GM21723 (cell line): ENCODE measurements around the gene CYB5B.

Experiments used
- ATAC-seq: cut with Tn5 transposase; IDR thresholded peaks from one replicate; pipeline ENCODE4 v1.9.1; 2021; ENCODE audit warnings: mild to moderate bottlenecking, moderate library complexity; ENCODE audit not compliant: unreplicated experiment

The CYB5B gene

DNA sequence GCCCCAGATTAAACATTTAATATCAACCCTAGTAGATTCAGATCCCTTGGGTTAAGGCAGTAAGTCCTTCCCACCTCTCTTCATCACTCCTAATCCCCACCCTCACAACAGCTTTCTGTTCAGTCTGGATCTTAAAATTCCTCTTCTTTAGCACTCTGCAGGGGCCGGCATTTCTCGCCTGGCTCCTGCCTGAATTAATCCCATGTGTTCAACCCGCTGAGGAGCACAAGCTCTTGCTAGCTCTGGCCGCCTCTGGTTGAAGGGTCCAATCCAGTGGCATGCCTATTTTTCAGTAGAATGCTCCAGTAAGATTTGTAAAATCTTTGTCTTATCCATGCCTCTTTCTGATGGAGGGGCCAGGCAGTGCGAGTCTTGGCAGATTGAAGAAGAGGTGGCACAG is 59.2 kb downstream of the CYB5B start:
- ATAC-seq: no peak

DNA sequence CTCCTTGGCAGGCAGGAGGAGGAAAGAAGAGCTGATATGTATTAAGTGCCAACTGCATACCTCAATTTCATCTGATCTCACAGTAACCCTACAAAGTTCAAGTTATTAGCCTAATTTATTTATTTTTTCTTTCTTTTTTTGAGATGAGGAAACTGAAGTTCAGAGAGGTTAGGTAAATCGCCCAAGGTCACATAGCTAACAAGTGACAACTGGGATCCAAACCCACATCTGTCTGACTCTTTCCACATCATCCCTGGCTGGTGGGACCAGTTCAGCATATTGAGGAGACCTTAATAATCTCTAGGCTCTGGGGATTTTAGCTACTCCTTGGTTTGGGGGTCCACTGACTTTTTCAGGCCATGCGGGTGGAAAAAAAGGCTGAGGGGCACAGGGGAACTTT is 60.9 kb downstream of the CYB5B start:
- no peak for ATAC-seq

DNA sequence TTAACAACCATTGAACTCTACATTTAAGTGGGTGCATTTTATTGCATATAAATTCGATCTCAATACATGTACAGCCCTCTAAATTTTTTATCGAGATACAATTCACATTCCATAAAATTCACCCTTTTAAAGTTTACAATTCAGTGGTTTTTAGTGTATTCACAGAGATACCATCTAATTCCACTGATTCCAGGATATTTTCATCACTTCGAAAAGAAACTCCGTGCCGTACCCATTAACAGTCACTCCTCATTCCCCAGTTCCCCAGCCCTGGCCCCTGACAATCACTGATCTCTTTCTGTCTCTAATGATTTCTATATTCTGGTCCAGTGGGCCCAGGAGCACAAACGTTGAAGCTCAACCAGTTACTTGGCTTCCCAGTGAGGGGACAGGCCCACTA is 61.4 kb downstream of the CYB5B start:
- ATAC-seq: no peak

DNA sequence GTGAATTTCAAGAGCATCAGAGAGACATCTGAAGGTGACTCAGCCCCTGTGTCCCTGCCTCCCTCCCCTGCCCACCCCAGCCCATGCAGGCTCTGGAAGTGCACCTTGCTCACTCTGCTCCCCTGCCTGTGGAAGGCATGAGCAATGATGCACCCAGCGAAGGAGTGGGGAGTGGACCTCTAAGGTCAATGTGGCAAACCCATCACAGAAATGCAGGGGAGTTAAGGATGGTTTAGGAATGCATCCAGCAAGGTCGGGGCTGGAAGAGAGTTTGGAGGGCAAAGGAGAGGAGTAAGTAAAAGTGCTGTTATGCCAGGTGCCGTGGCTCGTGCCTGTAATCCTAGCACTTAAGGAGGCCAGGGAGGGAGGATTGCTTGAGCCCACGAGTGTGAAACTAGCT is 61.9 kb downstream of the CYB5B start:
- ATAC-seq: no peak

DNA sequence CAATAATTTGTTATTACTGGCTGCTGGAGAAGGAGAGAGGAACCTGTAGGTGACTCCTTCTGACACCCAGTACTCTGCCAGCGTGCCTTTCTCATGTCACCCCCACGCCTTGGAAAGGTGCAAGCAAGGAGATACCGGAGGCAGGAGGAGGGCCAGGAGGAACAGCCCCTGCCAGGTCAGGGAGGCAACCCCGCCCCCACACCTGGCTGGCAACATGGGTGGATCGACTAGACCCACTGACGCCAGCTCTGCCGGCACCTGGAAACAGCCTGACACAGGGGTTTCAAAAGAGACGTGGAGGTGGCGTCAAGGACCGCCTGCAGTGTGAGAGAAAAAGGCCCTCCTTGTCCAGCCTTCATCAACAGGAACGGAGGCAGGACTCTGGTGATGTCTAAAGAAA is 62.3 kb downstream of the CYB5B start:
- ATAC-seq: no peak

DNA sequence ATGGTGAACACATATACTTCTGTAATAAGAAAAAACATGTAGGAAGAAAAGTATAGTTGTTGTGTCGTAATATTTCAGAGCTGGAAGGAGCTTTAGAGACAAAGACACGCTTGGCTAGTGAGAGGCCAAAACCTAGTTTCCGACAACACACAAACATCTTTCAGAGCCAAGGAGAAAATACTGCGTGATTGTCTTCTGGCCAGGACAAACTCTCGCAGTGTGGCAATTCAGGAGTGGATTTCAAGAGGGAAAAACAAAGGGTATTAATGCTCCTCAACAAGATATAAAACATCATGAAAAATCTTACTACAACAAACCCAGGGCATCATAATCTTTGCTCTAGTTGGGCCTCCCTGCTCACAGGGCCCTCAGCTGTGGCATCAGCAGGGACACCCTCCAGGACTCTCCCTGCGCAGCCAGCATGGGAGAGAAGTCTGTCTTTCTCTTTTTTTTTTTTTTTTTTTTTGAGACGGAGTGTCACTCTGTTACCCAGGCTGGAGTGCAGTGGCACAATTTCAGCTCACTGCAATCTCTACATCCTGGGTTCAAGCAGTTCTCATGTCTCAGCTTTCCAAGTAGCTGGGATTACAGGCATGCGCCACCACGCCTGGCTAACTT is 66.4 kb downstream of the CYB5B start:
- ATAC-seq: no peak

DNA sequence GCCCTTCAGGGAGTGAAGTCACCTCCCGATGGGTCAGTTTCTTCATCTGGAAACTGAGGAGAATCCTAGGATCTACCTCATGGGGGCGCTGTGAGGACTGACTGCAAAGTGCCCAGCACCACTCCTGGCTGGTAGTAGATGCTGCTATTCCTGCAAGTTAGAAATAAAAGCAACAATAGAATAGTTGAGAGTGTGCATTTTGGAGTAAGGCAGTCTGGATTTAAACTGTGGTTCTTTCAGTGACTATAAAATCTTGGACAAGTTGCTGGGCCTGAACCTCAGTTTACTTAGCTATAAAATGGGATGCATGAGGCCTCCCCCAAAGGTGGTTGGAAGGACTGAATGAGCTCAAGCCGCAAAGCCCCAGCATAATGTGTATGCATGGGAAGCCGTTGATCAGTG is 70.6 kb downstream of the CYB5B start:
- no peak for ATAC-seq

DNA sequence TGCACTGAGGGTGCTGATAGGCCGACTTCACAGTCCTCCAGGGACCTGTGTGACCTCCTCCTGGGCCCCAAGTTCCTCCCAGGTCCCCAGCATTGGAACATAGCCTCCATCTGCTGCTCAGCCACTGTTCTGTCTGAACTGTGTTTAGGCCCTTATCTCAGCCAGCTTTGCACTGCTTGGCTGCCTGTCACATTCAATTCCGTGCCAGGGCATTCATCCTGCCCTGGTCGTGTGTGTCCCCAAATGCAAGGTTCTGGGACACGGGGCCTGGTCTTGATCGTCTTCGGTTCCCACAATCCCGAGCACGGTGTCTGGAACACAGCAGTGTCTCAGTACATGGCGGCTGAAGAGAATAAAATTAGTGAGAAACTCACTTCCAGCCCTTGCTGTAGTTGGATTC is 71.4 kb downstream of the CYB5B start:
- ATAC-seq: no peak

DNA sequence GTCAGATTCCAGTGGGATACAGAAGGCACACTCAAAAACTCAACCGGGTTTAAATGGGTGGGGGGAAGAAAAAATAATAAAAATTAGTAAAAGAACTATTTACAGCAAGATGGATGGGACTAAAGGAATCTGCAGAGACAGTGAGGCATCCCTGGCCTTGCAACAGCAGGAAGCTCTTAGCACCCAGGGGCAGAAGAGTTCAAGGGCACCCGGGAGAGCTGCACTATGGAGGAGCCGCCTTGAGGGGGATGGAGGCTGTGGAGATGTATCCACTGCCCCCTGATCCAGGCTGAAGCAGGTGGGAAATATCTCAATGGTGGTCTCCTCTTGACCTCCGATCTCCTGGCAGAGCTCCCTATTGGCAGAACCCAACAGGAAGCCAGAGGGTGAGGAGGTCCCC is 72.0 kb downstream of the CYB5B start:
- ATAC-seq: no peak

DNA sequence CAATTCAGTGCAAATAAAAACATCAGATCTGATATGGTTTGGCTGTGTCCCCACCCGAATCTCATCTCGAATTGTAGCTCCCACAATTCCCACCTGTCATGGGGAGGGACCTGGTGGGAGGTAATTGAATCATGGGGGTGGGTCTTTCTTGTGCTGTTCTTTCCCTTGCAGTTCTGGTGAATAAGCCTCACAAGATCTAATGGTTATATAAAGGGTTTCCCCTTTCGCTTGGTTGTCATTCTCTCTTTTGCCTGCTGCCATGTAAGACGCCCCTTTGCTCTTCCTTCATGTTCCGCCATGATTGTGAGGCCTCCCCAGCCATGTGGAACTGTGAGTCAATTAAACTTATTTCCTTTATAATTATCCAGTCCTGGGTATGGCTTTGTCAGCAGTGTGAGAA is 72.5 kb downstream of the CYB5B start:
- ATAC-seq: no peak

DNA sequence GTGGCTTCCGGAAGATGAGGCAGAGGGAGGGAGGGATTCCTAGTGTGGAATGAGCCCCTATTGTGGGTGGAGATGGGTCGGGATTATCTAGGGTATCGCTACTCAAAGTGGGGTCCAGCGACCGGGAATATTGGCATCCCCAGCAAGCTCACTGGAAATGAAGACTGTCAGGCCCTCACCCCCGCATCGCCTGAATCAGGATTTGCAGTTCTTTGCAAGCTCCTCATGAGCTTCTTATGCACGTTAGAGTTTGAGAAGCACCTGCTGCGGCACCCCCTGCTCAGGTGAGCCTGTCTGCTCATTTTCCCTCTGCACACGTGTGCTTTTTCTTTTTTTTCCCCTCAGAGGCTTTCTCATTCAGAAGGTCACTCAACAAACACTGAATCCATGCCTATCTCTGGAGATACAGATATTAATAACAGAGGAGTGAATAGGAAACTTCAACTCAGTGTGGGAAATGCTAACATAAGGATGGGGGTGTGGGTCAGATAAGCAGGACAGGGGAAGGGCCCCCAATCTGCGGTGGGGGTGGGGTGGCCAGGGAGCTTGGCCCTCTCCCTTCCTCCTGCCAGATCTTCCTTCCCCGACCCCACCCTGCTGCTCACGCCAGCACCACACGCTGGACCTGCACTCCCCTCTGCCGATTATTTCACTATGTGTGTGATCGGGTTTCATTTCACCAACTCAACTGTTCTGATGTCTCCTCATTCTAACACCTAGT is 73.6 kb downstream of the CYB5B start:
- no peak for ATAC-seq

DNA sequence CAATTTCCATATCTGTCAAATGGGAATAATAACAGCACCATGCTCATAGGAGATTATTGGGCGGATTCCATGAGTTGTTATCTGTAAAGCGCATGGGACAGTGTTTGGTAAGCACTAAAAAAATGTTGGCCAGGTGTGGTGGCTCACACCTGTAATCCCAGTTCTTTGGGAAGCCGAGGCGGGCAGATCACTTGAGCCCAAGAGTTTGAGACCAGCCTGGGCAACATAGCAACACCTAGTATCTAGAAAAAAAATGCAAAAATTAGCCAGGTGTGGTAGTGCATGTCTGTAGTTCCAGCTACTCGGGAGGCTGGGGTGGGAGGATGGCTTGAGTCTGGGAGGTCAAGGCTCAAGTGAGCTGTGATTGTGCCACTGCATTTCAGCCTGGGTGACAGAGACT is 74.5 kb downstream of the CYB5B start:
- no peak for ATAC-seq

DNA sequence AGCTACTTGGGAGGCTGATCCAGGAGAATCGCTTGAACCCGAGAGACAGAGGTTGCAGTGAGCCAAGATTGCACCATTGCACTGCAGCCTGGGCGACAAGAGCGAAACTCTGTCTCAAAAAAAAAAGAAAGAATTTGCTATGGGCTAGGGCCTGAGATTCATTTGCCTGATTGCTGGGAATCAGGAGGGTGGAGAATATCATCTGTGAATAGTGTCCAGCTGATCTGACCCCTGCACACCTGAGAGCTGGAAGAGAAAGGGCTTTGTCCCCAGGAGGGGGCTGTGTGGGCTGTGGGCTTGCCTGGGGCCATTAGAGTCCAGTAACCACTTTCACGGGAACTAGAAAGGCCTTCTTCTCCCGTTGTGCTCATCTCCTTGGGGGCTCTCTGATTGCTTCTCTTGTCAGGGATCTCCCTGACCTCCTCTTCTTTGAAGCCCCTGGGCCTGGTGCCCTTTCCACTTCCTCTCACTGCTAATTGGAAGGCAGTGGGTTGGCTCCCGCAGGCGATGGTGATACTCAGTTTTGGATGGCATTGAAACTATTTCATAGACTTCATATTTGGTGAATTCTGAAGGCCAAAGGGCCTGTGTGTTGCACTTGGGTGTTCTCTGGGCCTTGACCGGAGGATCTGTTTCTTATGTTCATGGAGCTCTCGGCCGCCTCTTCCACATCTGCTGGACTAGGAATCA is 75.3 kb downstream of the CYB5B start:
- ATAC-seq: no peak

DNA sequence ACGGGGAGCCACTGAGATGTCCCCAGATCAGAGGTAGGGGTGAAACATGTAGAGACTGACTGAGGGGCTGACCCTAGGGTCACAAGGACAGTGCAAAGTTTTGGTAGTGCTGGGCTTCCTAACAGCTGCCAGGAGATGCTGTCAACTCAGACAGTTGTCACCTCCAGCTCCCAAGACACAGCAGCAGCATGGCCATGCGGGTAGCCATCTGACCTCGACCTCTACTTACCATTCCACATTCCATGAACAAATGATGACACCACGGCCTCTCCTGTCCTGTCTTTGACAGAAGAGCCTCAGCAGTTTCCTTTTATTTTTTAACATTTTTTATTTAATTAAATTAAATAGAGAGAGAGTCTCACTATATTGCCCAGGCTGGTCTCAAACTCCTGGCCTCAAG is 76.1 kb downstream of the CYB5B start:
- no peak for ATAC-seq

DNA sequence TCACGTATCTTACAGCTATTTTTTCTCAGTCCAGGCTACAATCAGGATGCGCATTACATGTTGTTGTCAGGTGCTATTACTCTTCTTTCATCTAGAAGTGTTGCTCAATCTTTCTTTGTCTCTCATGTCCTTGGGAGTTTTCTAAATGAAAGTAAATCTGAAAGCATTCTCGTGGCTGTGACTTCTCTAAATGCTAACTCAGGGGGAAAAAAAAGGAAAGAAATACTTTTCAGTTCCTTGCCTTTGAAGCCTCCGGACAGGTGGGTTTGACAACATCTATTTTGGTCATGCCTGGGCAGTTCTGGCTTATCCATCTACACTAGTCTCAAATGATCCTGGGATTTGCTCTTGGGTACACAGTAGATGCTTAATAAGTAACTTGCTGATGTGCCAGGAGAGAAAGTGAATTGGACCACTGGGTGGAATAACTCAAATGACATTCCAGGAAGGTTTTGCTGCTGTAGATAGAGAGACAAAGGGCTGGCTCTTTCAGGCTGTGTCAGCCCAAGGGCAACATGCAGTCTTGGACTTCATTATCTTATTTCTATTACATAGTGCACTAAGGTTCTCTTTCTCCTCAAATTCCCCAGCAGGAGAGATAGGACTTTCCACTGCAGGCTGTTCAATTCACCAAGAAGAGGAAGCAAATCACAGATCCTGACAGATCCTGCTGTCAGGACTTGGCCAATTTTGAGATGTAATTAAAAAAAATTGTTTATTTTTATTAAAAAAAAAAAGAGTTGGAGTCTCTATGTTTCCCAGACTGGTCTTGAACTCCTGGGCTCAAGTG is 77.7 kb downstream of the CYB5B start:
- no peak for ATAC-seq

DNA sequence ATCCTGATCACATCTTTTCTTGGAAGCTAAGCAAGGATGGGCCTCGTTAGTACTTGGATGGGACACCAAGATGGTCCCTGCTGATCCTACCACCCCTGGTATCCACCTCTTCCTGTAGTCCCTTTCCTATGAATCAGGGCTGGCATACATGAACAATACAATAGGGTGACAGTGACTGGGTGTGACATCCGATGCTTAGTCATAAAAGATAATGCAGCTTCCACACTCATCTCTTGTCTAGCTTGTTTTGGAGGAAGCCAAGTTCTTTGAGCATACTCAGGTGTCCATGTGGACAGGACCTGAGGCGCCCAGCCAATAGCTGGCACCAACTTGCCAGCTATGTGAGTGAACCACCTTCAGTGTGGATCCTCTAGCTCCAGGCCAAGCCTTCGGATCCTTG is 78.8 kb downstream of the CYB5B start:
- no peak for ATAC-seq

DNA sequence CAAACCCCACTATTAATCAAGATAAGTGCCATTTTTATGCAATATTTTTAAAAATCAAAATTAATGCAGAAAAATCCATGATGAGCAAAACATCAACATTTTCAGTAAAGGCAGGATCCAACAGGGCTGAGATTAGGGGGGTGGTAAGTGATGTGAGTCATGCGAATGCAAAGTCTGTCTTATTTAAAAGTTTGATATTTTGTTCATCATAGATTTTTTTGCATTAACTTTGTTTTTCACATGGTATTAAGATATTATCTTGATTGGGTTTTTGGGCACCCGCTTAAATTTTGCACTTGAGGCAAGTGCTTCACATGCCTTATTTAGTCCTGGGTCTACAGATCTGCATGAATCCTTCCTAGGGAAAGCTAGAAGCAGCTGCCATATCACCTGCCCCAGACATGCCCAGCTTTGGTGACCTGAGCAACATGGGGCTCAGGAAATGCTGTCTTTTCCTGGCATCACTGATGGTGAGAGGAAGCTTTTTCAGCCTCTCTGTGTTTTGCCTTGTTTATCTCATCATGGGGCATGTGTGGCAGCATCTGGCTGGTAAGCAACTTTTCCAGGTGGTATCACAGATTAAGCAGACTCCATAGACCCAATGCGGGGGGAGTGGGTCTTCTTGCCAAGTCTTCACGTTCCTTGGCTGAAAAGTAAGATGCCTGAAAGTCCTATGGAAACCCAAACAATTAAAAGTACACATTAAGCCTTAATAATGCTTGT is 83.8 kb downstream of the CYB5B start:
- ATAC-seq: no peak

DNA sequence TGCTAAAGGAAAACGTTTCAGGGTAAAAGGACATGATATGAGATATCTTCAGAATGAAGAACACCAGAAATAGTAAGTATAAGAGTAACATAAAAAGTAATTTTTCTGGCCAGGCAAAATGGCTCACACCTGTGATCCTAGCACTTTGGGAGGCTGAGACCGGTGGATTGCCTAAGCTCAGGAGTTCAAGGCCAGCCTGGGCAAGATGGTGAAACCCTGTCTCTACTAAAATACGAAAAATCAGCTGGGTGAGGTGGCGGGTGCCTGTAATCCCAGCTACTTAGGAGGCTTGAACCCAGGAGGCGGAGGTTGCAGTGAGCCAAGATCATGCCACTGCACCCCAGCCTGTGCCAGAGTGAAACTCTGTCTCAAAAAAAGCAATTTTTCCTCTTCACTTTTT is 84.7 kb downstream of the CYB5B start:
- ATAC-seq: no peak

DNA sequence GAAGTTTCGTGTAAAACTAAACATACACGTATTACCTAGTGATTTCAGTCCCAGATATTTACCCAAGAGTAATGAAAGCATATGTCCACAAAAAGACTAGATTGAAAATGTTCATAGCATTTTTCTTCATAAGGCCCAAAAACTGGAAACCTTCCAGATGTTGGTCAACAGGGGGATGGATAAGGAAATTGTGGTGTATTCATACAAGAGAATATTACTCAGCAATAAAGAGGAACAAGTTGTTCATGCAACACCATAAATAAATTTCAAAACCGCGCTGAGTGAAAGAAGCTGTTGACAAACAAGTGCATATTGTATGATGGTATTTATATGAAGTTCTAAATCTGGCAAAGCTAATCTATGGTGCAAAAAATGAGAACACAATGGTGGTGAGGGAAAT is 87.2 kb downstream of the CYB5B start:
- ATAC-seq: no peak

DNA sequence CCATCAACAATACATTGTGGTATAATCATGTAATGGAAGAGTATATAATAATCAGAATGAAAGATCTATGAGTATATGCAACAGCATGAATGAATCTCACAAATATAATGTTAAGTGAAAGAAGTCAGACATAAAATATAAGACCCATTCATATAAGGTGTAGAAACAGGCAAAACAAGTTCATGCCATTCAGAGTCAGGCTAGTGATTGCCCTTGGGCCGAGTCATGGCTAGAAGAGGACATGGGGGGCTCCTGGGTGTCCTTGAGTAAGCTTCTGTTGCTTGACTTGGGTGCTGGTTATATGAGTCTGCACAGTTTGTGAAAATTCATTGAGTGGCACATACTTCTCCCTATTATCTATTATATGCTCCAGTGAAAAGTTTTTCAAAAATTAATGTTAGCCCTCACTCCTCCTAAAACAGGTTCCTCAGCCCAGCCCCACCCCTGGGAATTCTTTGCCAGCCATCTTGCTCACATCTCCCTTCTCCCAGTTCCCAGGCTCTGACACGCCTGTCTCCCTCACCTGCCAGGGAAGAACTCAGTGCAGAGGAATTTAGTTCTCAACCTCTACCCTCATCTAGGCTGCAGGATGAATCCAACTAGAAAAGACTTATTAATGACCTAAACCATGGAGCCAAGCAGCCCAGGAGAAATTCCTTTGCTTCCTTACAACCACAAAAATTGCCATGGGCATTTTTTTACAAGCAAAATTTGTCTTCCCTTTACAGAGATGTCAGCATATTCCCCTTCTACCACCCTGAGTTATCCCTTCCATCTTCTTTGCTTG is 89.0 kb downstream of the CYB5B start:
- ATAC-seq: no peak
